ENCODE data around the gene TUBA1B.
"Not testable (repeated sequence)": the region's sequence is repeated elsewhere in the genome, so short reads cannot be mapped to it uniquely, and the experiment has no call there.

Gene TUBA1B

DNA sequence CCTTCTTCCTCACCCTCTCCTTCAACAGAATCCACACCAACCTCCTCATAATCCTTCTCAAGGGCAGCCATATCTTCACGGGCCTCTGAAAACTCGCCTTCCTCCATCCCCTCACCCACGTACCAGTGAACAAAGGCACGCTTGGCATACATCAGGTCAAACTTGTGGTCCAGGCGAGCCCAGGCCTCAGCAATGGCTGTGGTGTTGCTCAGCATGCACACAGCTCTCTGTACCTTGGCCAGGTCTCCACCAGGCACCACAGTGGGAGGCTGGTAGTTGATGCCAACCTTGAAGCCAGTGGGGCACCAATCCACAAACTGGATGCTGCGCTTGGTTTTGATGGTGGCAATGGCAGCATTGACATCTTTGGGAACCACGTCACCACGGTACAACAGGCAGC is 3.2 kb downstream of the TUBA1B start:
- not testable (repeated sequence) for H3K4me3 ChIP-seq (ENCODE audit: low read depth, low read length); H3K4me1 ChIP-seq (ENCODE audit: control insufficient read depth, insufficient read depth, low read length); H3K9me3 ChIP-seq (ENCODE audit: control insufficient read depth, insufficient read depth, low read depth, low read length); H3K27ac ChIP-seq (ENCODE audit: extremely low read depth, low read depth, low read length)
- POLR2A ChIA-PET: interaction anchor here (0.6 to 1.4 kb wide), 5 partner anchors 11 to 401 kb away, joined by 3 to 6 read pairs (median 3); partner anchors contain the start of gene RHEBL1
- CTCF ChIA-PET: interaction anchor here (0.8 to 1.8 kb wide), 5 partner anchors 30 to 136 kb away, joined by 3 to 12 read pairs (median 3); no protein-coding TSS in a partner anchor
- peaks cover 0 to 40% of the 10 kb centered on the region in 2 experiments for H3K36me3 ChIP-seq (ENCODE audit: control insufficient read depth in 2 of 2, insufficient read depth in 1 of 2, low read length in 2 of 2)

DNA sequence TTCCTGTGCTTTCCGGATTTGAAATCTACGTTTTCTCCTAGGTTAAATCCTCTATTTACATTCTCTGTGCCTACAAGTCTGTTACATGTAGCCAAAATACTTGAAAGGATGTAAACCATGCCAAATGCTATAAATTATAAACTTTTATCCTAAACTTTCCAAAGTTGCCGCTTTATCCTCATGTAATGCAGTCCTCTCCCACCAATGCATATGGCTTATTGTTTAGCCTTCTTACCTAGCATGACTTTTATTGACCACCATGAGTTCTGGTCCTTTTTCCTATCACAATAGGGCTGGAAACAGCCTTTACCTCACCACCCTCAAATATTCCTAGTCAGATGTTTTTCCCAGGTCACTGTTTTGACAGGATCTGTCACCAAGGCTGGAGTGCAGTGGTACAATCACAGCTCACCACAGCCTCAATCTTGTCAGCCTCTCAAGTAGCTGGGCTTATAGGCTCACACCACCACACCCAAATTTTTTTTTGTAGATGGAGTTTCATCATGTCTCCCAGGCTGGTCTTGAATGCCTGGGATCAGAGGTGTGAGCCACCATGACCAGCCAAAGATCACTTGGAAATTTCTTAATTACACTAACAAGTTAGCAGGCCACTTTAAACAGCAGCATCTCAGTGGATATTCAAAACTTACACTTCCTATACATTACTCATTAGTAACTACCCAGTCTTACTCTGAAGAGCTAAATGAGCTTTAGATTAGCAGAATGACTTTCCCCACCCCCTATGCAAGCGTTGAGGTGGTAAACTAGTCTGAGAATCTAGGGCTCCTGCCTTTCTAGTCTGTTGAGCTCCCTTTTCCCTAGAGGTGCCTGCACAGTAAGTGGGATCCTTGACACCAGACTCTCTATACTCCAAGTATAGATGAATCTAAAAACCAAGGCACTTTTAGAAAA is 4.1 kb downstream of the TUBA1B start:
- ChIA-PET POLR2A (interaction anchor here (0.6 to 1.4 kb wide), 6 partner anchors 10 to 117 kb away, joined by 3 to 6 read pairs (median 4); partner anchors contain the start of gene RHEBL1), CTCF (interaction anchor here (0.8 to 1.8 kb wide), 5 partner anchors 29 to 137 kb away, joined by 3 to 12 read pairs (median 3); no protein-coding TSS in a partner anchor)
- Histone ChIP-seq H3K4me3 (ENCODE audit: low read depth, low read length) (no peak overlapping the region), H3K4me1 (ENCODE audit: control insufficient read depth, insufficient read depth, low read length) (no peaks in the 10 kb centered on the region), H3K27ac (ENCODE audit: extremely low read depth, low read depth, low read length) (no peak overlapping the region), H3K36me3 (ENCODE audit: control insufficient read depth in 2 of 2, insufficient read depth in 1 of 2, low read length in 2 of 2) (peaks cover 0 to 40% of the 10 kb centered on the region in 2 experiments), H3K9me3 (ENCODE audit: control insufficient read depth, insufficient read depth, low read depth, low read length) (no peaks in the 10 kb centered on the region)
- TF ChIP-seq GFI1B (tag by site-specific recombination; IDR thresholded peaks at IDR 0.05): peak; percentile 81
- peak; percentile 51; the same call in 1 of the 2 replicates for TF ChIP-seq ZNF629 (tag by site-specific recombination; IDR thresholded peaks at IDR 0.05)
- TF ChIP-seq ZNF768 (tag by site-specific recombination; IDR thresholded peaks at IDR 0.05): peak; percentile 3; the same call in 1 of the 2 replicates
- no peak for TF ChIP-seq ZNF701 (tag by site-specific recombination; IDR thresholded peaks at IDR 0.05)
- peak; percentile 48; the same call in 1 of the 2 replicates for TF ChIP-seq ZNF324 (tag by site-specific recombination; IDR thresholded peaks at IDR 0.05)
- TF ChIP-seq ZNF580 (tag by site-specific recombination; IDR thresholded peaks at IDR 0.05): no peak
- TF ChIP-seq TSHZ1 (tag by site-specific recombination; IDR thresholded peaks at IDR 0.05; ENCODE audit: borderline replicate concordance): no peak
- no peak for TF ChIP-seq ZBTB44 (tag by site-specific recombination; IDR thresholded peaks at IDR 0.05)
- TF ChIP-seq ZEB2 (tag by site-specific recombination; IDR thresholded peaks at IDR 0.05): peak; percentile 49; the same call in 1 of the 2 replicates
- peak; percentile 96 for TF ChIP-seq ZNF600 (tag by site-specific recombination; IDR thresholded peaks at IDR 0.05)
- TF ChIP-seq KLF7 (tag by site-specific recombination; IDR thresholded peaks at IDR 0.05; ENCODE audit: borderline replicate concordance): 0 out of 2 replicates have a peak, but pooled peaks have one; percentile 56
- TF ChIP-seq ZXDB (tag by site-specific recombination; IDR thresholded peaks at IDR 0.05): 0 out of 2 replicates have a peak, but pooled peaks have one; percentile 25
- TF ChIP-seq, protein P1, sequence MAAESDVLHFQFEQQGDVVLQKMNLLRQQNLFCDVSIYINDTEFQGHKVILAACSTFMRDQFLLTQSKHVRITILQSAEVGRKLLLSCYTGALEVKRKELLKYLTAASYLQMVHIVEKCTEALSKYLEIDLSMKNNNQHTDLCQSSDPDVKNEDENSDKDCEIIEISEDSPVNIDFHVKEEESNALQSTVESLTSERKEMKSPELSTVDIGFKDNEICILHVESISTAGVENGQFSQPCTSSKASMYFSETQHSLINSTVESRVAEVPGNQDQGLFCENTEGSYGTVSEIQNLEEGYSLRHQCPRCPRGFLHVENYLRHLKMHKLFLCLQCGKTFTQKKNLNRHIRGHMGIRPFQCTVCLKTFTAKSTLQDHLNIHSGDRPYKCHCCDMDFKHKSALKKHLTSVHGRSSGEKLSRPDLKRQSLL (tag by site-specific recombination; IDR thresholded peaks at IDR 0.05): 0 out of 2 replicates have a peak, but pooled peaks have one; percentile 10
- TF ChIP-seq PRDM1 (tag by site-specific recombination; IDR thresholded peaks at IDR 0.05): 0 out of 2 replicates have a peak, but pooled peaks have one; percentile 47
- TF ChIP-seq ZNF449 (tag by site-specific recombination; IDR thresholded peaks at IDR 0.05): peak; percentile 12; the same call in 1 of the 2 replicates
- TF ChIP-seq GLIS1 (tag by site-specific recombination; IDR thresholded peaks at IDR 0.05): peak; percentile 15; the same call in 1 of the 2 replicates
- TF ChIP-seq IKZF3 (tag by site-specific recombination; IDR thresholded peaks at IDR 0.05): peak; percentile 77
- TF ChIP-seq OSR2 (tag by site-specific recombination; IDR thresholded peaks at IDR 0.05): peak; percentile 73; the same call in 1 of the 2 replicates
- TF ChIP-seq KLF1 (tag by site-specific recombination; IDR thresholded peaks at IDR 0.05): peak; percentile 64
- TF ChIP-seq, protein P2, sequence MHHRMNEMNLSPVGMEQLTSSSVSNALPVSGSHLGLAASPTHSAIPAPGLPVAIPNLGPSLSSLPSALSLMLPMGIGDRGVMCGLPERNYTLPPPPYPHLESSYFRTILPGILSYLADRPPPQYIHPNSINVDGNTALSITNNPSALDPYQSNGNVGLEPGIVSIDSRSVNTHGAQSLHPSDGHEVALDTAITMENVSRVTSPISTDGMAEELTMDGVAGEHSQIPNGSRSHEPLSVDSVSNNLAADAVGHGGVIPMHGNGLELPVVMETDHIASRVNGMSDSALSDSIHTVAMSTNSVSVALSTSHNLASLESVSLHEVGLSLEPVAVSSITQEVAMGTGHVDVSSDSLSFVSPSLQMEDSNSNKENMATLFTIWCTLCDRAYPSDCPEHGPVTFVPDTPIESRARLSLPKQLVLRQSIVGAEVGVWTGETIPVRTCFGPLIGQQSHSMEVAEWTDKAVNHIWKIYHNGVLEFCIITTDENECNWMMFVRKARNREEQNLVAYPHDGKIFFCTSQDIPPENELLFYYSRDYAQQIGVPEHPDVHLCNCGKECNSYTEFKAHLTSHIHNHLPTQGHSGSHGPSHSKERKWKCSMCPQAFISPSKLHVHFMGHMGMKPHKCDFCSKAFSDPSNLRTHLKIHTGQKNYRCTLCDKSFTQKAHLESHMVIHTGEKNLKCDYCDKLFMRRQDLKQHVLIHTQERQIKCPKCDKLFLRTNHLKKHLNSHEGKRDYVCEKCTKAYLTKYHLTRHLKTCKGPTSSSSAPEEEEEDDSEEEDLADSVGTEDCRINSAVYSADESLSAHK (tag by site-specific recombination; IDR thresholded peaks at IDR 0.05): peak; percentile 81
- TF ChIP-seq ZFP37 (tag by site-specific recombination; IDR thresholded peaks at IDR 0.05): peak; percentile 38; the same call in 1 of the 2 replicates
